GM12864 (cell line): ENCODE results near the gene PGF.

ENCODE experiments used
- DNase-seq: peaks from one replicate; pipeline ENCODE4 v3.0.0-alpha.2; 2011; ENCODE audit warnings: low read depth
- H3K4me3 ChIP-seq: 2 replicates; pipeline ENCODE4 v1.5.1; 2011; ENCODE audit warnings: mild to moderate bottlenecking, low read depth, low read length, control low read depth
- TF ChIP-seq, protein P1 (sequence below): IDR thresholded peaks from 2 replicates; pipeline ENCODE4 v1.5.1; 2011; ENCODE audit warnings: low read depth, mild to moderate bottlenecking, moderate library complexity, low read length, control low read depth, inconsistent platforms; ENCODE audit errors: missing control alignments

PGF gene

DNA sequence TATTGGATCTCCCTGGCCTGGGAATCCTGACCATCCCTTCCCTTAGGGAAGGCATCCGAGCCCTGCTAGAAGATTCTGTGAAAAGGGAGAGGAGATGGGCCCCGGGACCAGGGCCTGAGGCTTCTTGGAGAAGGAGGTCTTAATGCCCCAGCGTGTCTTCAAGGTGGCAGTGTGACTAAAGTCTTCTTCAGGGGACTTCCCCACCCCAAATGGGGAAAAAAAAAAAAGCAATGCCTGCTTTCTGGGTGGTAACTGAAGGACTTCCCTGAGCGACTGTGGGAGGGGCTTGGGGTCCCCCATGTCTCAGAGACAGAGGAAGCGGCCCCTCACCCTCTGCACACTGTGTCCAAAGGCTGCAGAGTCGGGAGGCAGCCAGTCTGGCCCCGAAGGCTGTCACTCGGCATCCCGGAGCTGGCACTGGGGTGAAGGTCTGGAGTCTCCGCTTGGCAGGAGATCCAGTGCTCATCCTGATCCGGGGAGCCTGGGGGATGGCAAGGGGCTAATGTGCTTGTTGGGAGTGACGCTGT, 7.8 kb upstream of the PGF start:
- no peak for DNase-seq
- H3K4me3 ChIP-seq = no peak overlapping the region
- TF ChIP-seq, protein P1, sequence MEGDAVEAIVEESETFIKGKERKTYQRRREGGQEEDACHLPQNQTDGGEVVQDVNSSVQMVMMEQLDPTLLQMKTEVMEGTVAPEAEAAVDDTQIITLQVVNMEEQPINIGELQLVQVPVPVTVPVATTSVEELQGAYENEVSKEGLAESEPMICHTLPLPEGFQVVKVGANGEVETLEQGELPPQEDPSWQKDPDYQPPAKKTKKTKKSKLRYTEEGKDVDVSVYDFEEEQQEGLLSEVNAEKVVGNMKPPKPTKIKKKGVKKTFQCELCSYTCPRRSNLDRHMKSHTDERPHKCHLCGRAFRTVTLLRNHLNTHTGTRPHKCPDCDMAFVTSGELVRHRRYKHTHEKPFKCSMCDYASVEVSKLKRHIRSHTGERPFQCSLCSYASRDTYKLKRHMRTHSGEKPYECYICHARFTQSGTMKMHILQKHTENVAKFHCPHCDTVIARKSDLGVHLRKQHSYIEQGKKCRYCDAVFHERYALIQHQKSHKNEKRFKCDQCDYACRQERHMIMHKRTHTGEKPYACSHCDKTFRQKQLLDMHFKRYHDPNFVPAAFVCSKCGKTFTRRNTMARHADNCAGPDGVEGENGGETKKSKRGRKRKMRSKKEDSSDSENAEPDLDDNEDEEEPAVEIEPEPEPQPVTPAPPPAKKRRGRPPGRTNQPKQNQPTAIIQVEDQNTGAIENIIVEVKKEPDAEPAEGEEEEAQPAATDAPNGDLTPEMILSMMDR = no peak

DNA sequence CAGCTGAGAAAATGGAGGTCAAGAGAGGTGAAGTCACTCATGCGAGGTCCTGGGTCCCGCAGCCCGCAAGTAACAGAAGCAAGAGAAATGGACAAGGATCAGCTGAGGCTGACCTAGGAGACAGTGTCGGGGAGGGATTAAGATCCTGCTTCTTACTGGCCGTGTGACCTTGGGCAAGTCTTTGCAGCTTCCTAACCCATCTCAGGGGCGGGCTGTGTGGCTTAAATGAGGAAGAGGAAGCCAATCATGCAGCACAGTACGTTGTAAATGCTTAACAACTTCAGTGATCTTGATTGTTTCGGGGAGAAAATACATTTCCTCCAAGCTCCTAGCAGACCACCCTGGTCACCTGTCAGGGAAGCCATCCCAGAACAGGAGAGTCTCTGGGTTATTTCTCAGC, 7.1 kb upstream of the PGF start:
- TF ChIP-seq, protein P1 = no peak
- no peak for DNase-seq
- H3K4me3 ChIP-seq = no peak overlapping the region

DNA sequence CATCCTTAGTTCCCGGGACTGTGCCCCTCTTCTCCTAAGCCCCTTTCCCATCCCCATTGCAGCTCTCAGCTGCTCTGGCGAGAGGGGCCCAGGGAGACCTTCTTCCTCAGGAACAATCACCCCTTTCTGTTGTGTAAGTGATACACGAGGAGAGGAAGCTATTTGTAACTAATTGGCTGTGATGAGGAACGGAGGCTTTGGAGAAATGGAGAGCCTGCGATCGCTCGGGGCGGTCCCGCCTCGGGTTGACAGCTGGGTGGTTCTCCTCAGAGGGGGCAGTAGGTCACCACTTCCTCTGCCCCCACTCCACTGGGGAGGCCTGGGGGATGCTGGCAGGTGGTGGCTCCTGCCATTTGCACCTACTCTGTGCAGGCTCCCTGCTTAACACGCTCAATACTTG, 6.6 kb upstream of the PGF start:
- TF ChIP-seq, protein P1 = no peak
- H3K4me3 ChIP-seq = no peak overlapping the region
- DNase-seq = no peak

DNA sequence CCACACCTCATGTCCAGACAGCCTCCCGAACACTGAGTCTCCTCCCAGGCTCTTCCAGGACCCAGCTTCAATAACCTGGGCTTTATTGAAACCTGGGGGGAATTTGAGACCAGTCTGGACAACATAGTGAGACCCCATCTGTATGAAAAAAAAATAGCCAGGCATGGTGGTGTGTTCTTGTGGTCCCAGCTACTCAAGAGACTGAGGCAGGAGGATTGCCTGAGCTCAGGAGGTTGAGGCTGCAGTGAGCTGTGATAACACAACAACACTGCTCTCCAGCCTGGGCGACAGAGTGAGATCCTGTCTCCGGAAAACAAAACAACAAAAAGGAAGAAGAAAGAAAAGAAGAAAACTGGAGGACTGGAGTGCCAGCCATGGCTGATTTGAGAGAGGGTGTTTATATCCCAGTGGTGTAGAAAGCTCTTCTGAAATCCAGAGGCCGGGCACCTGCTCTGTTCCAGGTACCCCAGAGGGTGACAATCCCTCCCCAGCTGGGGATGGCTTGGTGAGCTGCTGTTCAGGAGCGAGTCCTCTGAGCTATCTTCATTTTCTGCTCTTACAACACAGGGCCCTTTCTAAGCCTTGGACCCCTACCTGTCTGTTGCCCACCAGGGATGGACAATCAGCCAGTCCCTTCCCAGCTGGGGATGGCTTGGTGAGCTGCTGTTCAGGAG, 6.0 kb upstream of the PGF start:
- no peak for DNase-seq
- no peak overlapping the region for H3K4me3 ChIP-seq
- TF ChIP-seq, protein P1 = no peak

DNA sequence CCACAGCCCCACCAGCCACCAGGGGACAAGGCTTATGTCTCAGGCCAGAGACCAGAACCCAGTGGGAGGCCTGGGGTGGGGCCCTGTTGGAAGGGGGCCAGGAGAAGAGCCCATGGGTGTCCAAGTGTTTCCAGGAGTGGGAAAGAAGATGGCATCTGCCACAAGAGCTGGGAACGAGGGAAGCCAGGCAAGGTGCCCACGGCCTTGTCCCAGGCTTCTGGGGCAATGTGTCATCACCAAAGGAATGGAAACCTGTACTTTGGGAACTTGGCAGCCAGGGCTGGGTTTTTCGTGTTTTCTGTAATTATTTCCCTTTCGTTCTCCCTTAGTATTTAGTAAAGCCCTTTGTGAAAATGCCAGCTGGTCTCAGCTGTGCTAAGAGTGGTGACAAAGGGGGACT, 5.3 kb upstream of the PGF start:
- TF ChIP-seq, protein P1 = no peak
- H3K4me3 ChIP-seq = no peak overlapping the region
- no peak for DNase-seq

DNA sequence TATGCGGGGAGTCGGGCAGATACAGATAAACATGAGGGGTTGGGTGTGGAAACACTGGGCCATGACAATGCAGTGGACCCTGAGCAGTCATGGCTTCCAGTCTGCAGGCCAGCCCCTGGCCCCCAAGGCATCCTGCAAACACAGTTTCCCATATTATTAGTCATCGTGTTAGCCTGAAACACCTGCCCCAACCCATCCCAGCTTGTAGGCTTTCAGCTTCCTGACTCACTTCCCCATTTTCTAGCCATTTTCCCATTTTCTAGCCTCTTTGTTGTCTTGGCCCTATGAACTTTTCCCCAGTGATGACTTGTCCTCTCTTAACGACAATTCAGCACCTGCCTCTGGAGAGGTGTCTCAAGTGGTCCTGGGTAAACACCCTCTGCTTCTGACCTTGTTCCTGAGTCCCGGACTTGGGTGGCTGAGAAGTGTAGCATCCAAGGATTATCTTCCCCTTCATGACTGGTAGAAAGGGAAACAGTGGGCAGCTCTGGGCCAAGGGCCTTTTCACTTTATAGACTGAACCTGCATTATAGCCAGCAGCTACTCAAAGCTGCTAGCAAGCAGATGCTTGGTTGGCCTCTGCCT, 4.3 kb upstream of the PGF start:
- TF ChIP-seq, protein P1 = no peak
- H3K4me3 ChIP-seq = no peak overlapping the region
- DNase-seq = no peak
